NCI-H2227 (cell line): ENCODE data around the gene RNF157.

ENCODE experiments used
- DNase-seq: peaks from one replicate; lab custom pipeline; 2025; ENCODE audit not compliant: unreplicated experiment; lab: John Stamatoyannopoulos, UW

RNF157 gene

DNA sequence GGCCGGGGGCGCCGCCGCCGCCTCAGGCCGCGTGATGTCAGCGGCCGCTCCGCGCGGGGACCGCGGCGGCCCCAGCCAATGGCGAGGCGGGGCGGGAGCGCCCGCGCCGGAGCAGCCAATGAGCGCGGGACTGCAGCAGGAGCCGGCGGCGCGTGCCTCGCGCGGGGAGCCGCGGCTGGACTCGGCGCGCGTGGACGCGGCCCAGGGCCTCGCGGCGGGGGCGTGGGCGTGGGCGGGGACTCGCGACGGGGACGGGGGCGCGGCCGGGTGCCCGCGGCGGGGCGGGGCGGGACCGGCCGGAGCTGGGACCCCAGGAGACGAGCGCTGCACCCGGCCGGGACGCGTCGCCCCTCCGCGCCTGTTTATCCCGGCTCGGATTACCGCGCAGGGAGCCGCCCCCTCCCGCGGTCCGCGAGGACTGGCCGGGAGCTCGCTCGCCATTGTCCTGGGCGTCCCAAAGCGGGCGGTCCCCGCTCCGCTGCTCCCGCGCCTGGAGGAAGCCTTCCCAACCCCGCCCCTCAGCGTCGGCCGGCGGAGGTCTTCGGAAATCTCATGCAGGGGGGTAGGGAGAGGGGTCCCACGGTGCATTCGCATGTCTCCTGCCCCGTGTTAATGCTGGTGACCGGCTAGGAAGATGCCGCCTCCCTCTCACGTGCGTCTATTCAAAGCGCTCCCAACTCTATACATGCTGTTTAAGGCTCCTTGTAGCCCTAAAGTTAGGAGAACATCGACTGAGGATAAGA is at the start of gene RNF157:
Gene RNF157 (minus strand): TSS at position 33 of the 743 bp plus-strand sequence. CDS start 253 bp downstream, outside the sequence.
- peak; percentile 82 for DNase-seq

GRCh38 chr17:76281573-76282371 is 41.5 kb upstream of the RNF157 start:
- no peak for DNase-seq

DNA sequence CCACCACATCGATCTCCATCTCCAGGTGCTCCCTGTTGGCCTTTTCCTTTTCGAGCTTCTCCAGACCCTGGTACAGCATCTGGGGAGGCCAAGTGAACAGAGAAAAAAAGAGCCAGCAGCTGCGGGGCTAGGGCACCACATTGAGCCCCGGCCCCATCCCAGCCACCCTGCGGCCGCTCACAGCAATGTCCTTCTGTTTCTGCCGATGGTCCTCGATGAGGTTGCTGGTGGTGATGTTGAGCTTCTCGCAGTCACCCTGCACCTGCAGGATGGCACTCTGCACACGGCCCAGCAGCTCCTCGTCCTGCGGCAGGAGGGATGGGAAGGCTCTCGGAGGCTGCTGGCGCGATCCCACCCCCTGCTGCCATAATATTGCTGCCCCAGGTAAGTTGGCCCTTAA is 40.4 kb upstream of the RNF157 start:
- DNase-seq = no peak

DNA sequence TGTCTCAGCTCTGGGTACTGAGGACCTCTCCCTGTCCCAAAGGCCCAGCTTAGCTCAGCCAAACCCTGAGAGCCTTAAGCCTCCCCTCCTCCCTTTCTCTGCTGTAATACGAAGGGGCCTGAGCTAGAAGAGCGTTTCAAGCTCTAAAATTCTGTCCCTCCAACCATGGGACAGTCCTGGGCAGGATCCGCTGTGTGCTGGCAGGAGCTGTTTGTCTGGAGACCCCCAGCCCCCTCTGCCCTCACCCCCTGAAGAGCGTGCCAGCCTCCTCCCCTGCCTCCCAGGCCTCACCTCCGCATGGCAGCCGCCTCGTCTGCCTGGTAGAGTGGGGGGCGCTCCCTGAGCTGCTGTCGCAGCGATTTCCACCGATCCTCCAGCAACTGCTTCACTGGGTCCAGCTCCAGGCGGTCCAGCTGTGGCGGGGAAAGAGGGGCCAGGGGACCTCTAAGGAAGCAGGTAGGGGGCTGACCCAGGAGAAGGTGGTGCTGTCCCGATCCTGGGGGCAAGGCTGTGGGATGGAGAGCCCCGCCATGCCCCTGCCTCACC is 39.5 kb upstream of the RNF157 start:
- no peak for DNase-seq

DNA sequence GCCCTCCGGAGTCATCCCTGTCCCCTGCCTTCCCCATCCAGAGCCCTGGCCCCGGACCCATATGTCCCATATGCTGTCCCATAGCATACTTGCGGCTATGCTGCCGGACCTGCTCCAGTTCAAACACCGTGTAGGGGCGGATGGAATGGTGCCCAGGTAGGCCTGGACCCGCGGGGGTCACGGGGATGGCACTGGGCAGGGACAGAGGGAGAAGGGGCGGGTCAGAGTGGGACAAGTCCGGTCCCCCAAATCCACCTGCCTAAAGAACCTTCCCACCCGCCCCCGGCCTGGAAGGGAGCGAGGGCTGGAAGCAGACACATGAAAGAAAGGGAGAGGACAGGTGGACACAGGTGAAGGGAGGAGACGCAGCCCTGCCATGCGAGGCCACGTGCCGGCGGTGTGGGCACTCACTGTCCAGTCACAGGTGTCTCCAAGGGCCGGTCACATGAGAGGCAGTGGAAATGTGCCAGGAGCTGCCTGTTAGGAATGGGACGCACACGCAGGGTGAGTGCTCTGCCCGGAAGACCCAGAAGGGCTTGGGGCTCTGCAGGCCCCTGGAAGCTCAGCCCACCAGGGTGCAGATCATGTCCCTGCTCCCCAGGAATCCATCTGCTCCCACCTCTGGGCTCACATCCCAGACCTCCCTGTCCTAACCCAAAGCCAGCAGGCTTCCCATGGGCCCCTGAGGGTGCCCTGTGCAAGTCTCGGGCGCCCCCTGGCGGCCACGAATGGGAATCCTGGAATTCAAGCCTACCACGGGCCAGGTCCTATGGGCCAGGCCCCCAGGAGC is 38.9 kb upstream of the RNF157 start:
- peak; percentile 88 for DNase-seq

DNA sequence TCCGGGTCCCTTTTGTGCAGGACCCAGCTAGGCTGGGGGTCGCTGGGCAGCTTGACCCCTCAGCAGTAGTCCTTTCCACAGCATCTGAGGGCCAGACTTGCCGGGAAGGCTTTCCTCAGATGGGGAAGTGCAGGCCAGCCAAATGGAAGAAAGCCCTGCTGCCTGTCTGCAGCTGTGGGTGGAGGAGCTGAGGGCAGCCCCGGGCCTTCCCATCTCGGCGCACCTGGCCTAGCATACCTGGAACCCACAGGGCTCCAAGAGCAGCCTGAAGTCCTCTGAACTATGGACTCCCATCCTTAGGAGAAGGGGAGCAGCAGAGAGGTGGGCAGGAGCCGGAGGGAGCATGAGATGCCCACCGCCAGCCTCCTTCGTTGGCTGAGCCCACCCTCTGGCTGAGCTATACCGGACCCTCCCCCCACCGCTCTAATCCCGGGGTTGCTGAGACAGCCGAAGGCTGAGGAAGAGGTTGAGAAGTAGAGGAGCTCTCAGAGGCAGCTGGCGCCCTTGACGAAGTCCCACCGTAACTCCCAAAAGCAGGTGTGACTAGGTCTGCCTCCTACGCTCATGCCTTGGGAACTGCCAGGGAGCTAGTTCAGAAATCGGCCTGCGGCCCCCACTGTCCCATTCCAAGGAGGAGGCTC is 38.1 kb upstream of the RNF157 start:
- no peak for DNase-seq

DNA sequence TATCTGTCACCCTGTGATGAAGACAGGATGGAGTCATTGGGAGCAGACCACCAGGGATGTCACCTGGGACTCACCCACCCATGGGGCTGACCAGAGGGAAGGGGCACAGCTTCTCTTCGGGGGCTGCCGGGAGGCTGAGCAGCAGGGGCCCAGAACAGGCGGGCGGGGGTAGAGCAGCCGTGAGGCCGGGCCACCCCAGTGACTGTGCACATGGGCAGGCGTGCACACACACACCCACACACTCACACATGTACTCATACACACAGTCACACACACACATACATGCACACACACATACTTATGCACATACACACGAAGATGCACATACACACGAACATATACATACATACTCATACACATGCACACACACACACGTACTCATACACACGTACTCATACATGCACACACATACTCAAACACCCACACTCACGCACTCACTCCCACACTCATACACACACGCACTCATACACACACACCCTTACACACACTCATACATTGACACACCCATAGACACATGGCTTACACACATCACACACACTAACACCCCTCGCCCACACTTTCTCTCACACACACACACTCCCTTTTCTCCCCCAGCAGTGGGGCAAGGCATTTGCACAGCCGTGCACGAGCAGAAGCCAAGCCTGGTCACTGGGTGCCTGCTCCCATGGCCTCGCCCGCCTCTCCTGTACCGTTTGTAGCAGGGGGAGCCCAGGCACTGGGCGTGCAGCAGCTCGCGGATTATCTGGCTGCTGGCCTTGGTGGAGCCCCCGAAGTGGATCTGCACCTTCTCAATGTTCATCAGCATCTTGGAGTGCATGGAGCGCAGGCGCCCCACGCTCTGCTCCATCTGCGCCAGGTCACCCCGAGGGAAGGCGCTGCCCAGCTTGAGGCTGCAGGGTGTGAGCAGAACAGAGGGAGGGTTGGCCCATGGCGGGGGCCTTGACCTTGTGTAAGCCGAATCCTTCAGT is 37.3 kb upstream of the RNF157 start:
- no peak for DNase-seq

- DNase-seq = no peak
These were observed 36.4 kb upstream of the RNF157 start for GRCh38 chr17:76276461-76277299.

GRCh38 chr17:76276069-76276431 is 35.8 kb upstream of the RNF157 start:
- DNase-seq = no peak

GRCh38 chr17:76275382-76276068 is 35.2 kb upstream of the RNF157 start:
- DNase-seq = no peak

DNA sequence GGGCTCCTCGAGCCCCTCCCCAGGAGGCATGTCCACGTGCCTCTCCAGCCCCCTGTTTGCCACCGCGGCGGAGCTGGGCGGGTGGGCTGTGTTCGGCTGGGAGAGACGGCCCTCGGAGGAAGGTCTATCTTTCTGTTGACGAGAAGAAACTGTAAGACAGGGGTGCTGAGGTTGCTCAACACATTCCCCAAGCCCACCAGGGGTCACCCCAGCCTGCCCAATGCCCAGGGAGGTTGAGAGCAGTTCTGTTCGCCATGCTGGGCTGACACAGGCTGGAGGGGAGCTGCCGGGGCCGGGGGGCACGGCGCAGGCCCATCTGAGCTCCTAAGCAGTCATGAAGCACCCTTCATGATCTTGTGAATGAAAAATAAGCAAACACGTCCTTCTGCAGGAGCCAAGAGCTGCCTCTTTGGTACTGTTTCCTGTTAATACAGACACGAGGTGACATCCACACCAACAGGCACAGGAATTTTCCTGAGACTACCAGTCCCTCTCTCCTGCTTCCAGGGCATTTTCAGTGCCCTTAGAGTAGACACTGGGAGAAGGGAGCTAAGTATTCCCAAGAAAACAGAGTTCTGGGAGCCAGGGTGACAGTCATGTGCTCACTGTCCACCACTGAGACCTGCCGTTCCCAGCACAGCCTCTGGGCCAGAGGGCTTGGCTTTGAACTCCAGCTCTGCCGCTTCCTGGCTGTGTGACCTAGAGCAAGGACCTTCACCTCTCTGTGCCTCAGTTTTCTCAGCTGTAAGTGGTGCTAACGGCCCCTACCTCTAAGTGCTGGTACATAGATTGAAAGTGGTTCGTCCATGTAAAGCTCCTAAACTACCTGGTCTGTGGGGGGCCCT is 34.0 kb upstream of the RNF157 start:
- no peak for DNase-seq

GRCh38 chr17:76273445-76274111 is 33.3 kb upstream of the RNF157 start:
- no peak for DNase-seq

DNA sequence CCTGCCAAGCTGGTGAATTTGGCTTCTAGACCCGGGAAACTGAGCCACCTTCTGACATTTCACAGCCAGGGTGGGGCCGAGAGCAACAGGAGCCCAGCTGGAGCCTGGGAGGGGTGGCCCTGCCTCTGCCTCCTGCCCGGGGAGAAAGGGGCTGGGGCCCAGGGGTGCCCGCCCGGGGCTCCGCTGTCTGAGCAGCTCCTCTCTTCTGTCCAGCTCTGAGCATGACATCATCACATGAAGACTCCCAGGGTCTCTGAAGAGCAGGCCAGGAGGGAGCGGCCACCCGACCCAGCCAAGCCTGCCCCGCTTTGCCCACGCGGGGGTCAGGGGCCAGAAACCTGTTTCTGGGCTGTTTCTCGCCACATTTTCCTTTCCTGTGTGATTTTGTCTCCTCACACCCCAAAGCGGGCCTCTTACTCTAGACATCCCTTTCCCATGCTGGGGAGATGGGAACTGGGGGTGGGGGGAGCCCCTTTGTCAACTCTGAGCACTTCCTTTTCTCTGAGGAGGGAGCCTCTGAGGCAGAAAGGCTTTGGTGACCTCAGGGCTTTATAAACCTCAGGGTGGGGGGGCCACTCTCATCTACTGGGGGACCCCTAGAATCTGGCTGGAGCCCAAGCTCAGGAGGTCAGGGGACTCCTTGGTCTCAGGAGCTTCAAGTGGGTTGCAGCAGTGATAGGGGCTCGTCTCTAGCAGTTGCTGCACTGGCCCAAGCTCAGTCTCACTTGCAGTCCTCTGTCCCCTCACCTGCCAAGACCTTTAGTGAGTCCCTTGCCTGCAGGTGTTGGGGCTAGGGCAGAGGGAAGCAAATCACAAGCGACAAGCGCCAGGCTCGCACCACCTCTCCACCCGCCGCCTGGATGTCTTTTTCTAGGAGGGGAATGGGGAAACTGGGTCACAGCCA is 32.5 kb upstream of the RNF157 start:
- no peak for DNase-seq

- no peak for DNase-seq
These were observed 31.6 kb upstream of the RNF157 start for GRCh38 chr17:76271669-76272540.
